Lower leg skin (tissue), 3 donors: ENCODE measurements around the gene PLEKHG4B.

Experiments
- CTCF ChIP-seq, 3 donors: fragments of 450-650 bp; IDR thresholded peaks; one replicate each; pipeline ENCODE4 v1.5.1; 2016; ENCODE audit warnings: antibody characterized with exemption in 3 of 3, mild to moderate bottlenecking in 3 of 3, moderate library complexity in 2 of 3
- POLR2A ChIP-seq, 2 donors: fragments of 450-650 bp; IDR thresholded peaks; one replicate each; pipeline ENCODE4 v1.6.1; 2016 to 2017; ENCODE audit warnings: antibody characterized with exemption in 2 of 2, mild to moderate bottlenecking in 1 of 2, moderate library complexity in 1 of 2

- TF ChIP-seq CTCF (IDR thresholded peaks at IDR 0.05), result no peak
- no peak for TF ChIP-seq POLR2A (IDR thresholded peaks at IDR 0.05)
Observed at GRCh38 chr5:82097-82496, 9.9 kb upstream of the PLEKHG4B start.
